Lower leg skin (tissue), 3 donors: ENCODE measurements around the gene PTPN5.

Experiments
- POLR2A ChIP-seq, 2 donors: fragments of 450-650 bp; IDR thresholded peaks; one replicate each; pipeline ENCODE4 v1.6.1; 2016 to 2017; ENCODE audit warnings: antibody characterized with exemption in 2 of 2, mild to moderate bottlenecking in 1 of 2, moderate library complexity in 1 of 2
- TF ChIP-seq, protein P1 (sequence below), 3 donors: fragments of 450-650 bp; IDR thresholded peaks; one replicate each; pipeline ENCODE4 v1.5.1; 2016; ENCODE audit warnings: antibody characterized with exemption in 3 of 3, mild to moderate bottlenecking in 3 of 3, moderate library complexity in 2 of 3

- TF ChIP-seq, protein P1, sequence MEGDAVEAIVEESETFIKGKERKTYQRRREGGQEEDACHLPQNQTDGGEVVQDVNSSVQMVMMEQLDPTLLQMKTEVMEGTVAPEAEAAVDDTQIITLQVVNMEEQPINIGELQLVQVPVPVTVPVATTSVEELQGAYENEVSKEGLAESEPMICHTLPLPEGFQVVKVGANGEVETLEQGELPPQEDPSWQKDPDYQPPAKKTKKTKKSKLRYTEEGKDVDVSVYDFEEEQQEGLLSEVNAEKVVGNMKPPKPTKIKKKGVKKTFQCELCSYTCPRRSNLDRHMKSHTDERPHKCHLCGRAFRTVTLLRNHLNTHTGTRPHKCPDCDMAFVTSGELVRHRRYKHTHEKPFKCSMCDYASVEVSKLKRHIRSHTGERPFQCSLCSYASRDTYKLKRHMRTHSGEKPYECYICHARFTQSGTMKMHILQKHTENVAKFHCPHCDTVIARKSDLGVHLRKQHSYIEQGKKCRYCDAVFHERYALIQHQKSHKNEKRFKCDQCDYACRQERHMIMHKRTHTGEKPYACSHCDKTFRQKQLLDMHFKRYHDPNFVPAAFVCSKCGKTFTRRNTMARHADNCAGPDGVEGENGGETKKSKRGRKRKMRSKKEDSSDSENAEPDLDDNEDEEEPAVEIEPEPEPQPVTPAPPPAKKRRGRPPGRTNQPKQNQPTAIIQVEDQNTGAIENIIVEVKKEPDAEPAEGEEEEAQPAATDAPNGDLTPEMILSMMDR (IDR thresholded peaks at IDR 0.05): no peak
- no peak for TF ChIP-seq POLR2A (IDR thresholded peaks at IDR 0.05)
Observed at GRCh38 chr11:18699269-18699596, 92.4 kb downstream of the PTPN5 start.
